ENCODE results near the gene TNFAIP1.

- no peak for TF ChIP-seq CTCF (conservative IDR thresholded peaks at IDR 0.05 in 1 of 2, IDR thresholded peaks at IDR 0.05 in 1 of 2; ENCODE audit: low read depth in 1 of 2, low read length in 2 of 2)
- no peak for TF ChIP-seq EZH2 (IDR thresholded peaks at IDR 0.05; ENCODE audit: low read length, missing control alignments)
These were observed 55.0 kb downstream of the TNFAIP1 start for GRCh38 chr17:28390563-28390962.

All from fibroblast of lung (primary cell).